Measurements from ENCODE around the gene JCAD.

- TF ChIP-seq POLR2AphosphoS5 (IDR thresholded peaks at IDR 0.05; ENCODE audit: low read depth, low read length), result no peak
- TF ChIP-seq CTCF (IDR thresholded peaks at IDR 0.05), result no peak
- no peak for TF ChIP-seq SIN3A (IDR thresholded peaks at IDR 0.05; ENCODE audit: borderline replicate concordance, low read depth, low read length)
- no peak for TF ChIP-seq REST (IDR thresholded peaks at IDR 0.05; ENCODE audit: low read depth, low read length)
- no peak for TF ChIP-seq NRF1 (IDR thresholded peaks at IDR 0.05; ENCODE audit: low read depth, low read length)
- no peak for TF ChIP-seq PBX3 (IDR thresholded peaks at IDR 0.05)
- no peak for TF ChIP-seq GABPA (IDR thresholded peaks at IDR 0.05; ENCODE audit: low read depth)
- TF ChIP-seq TAF1 (IDR thresholded peaks at IDR 0.05; ENCODE audit: borderline replicate concordance, low read depth, low read length), result no peak
- TF ChIP-seq MAX (IDR thresholded peaks at IDR 0.05; ENCODE audit: low read depth), result no peak
- TF ChIP-seq RAD21 (IDR thresholded peaks at IDR 0.05; ENCODE audit: low read length), result no peak
- no peak for TF ChIP-seq JUND (IDR thresholded peaks at IDR 0.05)
- no peak for TF ChIP-seq USF1 (IDR thresholded peaks at IDR 0.05; ENCODE audit: borderline replicate concordance, low read depth)
- no peak for TF ChIP-seq YY1 (IDR thresholded peaks at IDR 0.05; ENCODE audit: low read depth)
These were observed 13.8 kb upstream of the JCAD start for GRCh38 chr10:30073045-30073766.
